WI38 (cell line): ENCODE measurements around the gene UBE2E3.

Source experiments
- H3K4me3 ChIP-seq: 2 replicates; pipeline ENCODE4 v1.5.1; 2011; ENCODE audit warnings: low read depth, mild to moderate bottlenecking, control low read depth, low read length
- CTCF ChIP-seq: IDR thresholded peaks from 2 replicates; pipeline ENCODE4 v1.5.1; 2012; ENCODE audit warnings: low read depth, mild to moderate bottlenecking, control low read depth, low read length

UBE2E3 gene

GRCh38 chr2:181112916-181113315 is 132.5 kb downstream of the UBE2E3 start:
- no peak for TF ChIP-seq CTCF
- no peak overlapping the region for H3K4me3 ChIP-seq
